ENCODE results near the gene RPS10.

- no peak for TF ChIP-seq EZH2 (IDR thresholded peaks at IDR 0.05; ENCODE audit: borderline replicate concordance, low read depth, low read length, severe bottlenecking)
- TF ChIP-seq, protein P1, sequence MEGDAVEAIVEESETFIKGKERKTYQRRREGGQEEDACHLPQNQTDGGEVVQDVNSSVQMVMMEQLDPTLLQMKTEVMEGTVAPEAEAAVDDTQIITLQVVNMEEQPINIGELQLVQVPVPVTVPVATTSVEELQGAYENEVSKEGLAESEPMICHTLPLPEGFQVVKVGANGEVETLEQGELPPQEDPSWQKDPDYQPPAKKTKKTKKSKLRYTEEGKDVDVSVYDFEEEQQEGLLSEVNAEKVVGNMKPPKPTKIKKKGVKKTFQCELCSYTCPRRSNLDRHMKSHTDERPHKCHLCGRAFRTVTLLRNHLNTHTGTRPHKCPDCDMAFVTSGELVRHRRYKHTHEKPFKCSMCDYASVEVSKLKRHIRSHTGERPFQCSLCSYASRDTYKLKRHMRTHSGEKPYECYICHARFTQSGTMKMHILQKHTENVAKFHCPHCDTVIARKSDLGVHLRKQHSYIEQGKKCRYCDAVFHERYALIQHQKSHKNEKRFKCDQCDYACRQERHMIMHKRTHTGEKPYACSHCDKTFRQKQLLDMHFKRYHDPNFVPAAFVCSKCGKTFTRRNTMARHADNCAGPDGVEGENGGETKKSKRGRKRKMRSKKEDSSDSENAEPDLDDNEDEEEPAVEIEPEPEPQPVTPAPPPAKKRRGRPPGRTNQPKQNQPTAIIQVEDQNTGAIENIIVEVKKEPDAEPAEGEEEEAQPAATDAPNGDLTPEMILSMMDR (IDR thresholded peaks at IDR 0.05; ENCODE audit: borderline replicate concordance, extremely low read depth, low read length, poor library complexity, severe bottlenecking) = no peak
Observed at GRCh38 chr6:34412643-34413214, 13.1 kb downstream of the RPS10 start.
